Measurements from ENCODE around the gene TMUB1.

The TMUB1 gene

DNA sequence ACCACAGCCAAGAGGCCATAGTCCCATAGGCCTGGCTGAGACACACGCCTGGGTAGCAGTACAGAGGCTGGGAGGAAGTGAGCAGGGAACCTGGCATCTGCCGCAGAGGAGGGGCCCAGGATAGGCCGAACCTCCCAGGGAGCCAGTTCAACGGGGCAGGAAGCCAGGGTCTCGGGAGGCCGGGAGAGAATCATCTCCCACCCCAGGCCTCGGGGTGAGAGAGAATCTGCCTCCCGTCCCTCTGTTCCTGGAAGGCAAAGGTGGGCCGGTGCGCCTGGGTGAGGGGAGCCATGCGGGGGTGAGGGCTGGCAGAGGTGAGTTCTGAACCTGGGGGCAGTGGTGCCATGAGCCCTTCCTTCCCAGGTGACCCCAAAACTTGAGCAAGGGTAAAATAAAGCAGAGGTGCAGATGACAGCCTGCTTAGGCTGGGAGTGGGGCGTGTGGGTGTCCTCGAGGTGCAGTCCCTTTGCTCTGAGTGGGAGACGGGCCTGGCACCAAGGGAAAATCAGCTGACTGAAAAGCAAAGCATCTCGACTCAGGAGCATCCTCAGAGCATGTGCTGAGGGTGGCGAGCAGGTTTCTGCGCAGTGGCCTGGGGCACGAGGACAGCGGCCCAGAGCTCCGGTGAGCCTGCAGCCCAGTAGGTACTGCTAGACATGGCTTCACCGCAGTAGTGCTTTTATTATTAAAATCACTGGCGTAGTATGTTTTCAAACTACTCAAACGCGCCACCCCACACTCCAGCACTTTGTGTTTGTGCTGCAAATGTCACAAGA lies 18.5 kb upstream of the TMUB1 start:
- no peak for DNase-seq (ENCODE audit: low read depth)

DNA sequence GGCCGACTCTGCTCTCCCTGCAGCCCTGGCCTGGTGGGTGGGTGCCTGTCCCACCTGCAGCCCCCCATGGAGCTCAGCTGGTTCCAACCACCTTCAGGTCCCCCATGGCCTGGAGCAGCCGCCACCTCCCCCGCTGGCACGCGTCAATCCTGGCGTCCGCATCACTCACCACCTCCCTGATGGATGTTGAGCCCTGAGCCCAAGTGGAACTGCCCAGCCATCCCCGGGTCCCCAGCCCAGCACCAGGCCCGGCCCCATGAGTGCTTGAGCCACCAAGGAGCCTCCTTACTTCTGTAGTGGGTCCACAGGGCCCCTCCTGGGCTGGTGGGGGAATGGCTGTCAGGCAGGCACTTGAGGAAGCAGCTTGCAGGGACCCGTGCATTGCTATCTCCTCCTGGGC lies 17.6 kb upstream of the TMUB1 start:
- DNase-seq (ENCODE audit: low read depth), result no peak

DNA sequence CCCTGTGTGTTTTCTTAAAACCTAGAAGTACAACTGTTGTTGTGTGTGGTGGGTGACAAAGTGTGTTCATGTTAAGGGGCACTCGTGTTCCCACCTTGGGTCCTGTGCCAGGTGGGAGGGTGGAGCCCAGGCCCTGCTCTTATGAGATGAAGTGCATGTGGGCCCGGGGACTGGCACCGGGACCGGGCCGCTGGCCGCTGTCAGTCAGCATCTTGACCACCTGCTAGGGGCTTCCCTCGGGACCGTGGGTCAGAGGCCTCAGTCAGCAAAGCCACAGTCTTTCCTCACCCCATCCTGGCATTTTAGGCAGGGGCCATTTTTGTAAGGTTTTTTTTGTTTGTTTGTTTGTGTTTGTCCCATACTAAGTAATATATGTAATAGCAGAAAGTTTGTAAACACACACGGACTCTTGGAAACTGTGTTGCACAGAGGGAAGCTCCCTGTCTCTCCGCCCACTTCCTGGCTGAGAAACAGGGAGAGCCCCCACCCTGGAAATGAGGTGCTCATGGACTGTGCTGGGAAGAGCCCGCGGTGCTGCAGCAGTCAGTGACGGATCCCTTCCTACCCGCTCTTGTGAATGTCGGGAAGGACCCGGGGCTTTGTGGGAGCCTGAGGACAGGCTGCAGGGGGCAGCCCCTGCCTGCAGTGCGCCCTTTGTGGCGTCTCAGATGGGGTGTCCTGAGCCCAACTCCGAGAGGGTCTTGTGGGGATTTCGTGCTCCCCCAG lies 16.4 kb upstream of the TMUB1 start:
- DNase-seq (ENCODE audit: low read depth), result no peak

DNA sequence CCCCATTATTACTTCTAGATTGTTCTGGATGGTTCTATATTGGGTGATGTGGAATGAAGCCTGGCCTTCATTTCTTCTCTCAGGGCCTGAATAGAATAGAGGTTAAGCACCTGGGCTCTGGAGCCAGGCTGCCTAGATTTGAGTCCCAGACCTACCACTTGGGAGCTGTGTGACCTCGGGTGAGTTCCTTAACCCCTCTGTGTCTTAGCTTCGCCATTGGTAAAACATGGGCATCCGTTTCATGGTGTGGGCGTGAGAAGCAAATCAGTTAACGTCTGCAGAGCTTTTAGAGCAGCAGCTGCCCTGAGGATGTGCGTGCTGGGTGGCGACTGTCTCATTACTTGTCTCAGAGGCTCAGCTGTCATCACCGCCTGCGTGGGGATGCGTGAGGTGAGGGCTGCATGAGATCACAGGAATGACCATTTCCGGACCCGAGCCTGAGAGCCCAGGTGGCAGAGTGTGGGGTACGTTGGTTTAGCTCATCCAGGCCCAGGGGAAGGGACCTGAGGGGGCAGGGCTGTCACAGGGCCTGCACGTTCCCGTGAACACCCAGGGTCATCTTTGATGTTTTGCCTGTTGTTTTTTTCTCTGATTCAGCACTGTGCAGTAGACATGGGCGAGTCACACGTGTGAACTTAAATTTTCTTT lies 12.7 kb upstream of the TMUB1 start:
- no peak for DNase-seq (ENCODE audit: low read depth)

DNA sequence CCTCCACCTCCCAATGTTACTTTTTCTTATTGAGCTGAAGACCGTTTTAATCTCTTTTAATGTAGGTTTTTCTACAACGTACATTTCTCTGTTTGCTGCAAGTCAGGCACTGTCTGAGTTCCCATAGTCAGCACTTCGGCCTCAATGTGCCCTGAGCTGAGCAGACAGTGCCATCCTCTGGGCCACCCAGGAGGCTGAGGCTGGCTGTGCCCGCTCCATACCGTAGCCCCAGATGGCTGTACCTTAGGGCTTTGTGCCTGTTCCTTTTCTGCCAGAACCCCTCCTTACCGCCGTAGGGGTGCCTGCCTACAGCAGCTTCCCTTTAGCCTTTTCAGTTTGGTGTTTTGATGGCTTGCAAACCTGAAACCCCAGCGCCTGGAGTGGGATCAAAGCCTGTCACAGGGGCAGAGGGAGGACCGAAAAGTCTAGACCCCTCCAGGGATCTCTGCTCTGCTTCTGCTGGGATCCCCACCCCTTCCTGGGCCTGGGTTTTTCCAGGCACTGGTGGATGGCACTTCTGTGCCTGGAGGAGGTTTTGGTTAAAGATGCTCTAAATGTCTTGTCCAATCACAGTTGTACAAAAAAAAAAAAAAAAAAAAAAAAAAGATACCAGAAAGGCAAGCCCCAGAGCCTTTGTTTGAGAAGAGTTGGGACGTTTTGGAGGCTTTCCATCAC lies 12.0 kb upstream of the TMUB1 start:
- DNase-seq (ENCODE audit: low read depth), result no peak

DNA sequence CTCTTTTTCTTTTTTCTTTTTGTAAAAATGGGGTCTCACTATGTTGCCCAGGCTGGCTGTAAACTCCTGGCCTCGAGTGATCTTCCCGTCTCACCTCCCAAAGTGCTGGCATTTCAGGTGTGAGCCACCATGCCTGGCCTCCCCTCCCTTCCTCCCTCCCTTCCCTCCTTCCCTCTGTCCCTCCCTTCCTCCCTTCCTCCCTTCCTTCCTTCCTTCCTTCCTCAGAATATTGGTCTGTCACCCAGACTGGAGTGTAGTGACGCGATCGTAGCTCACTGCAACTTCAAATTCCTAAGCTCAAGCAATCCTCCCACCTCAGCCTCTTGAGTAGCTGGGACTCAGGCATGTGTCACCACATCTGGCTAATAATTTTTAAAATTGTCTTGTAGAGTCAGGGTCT lies 11.4 kb upstream of the TMUB1 start:
- DNase-seq (ENCODE audit: low read depth), result no peak

DNA sequence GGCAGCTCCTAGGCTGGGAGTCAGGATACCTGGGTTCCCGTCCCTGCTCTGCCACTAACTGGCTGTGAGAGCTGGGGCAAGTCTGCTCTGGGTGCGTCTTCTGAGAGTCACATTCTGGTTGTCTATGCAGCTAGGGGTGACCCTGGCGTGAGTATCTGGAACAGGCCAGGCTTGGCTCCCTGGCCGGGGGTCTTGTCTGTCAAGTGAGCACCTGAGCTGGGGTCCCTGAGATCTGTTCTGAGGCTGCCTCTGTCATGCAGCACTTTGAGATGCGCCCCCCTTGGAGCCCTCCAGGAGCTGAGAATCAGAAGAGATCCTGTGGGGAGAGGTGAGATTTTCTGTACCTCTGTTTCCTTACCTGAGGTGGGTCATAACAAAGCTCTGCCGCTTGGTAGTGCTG lies 10.5 kb upstream of the TMUB1 start:
- DNase-seq (ENCODE audit: low read depth), result no peak

DNA sequence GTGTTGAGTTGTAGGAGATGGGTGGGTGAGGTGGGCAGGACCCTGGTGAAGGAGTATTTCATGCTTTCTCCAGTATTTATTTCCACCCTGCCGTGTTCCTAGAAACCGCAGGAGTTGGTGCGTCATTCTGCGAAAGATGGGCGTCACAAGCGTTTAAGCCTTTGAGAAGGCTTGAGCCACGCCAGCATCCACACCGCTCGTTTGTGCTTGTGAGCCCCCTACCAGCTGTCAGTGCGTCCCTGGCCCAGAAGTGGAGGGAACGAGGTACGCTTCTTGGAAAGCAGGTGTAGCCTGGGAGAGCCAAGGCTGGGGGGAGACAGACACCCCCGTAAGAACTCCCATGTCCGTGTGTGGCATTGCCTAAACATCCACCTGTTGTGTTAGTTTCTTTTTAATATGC lies 8.7 kb upstream of the TMUB1 start:
- no peak for DNase-seq (ENCODE audit: low read depth)

DNA sequence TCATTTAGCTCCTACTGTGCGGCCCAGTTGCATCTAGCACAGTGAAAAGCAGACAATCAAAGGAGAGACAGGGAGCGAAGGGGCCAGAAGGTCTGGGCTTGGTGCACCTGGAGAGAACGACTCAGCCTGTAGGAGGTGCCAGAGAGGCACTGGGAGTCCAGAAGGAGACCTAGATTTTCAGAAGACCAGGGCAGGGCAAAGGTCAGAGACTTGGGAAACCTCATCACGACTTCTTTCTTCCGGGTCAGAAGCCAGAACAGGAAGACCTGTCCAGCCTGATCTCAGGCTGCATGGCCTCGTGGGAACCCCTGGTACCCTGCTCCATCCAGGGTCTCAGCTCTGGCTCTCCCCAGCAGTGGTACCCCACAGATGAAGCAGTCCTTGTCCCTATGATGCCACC lies 8.1 kb upstream of the TMUB1 start:
- no peak for DNase-seq (ENCODE audit: low read depth)

DNA sequence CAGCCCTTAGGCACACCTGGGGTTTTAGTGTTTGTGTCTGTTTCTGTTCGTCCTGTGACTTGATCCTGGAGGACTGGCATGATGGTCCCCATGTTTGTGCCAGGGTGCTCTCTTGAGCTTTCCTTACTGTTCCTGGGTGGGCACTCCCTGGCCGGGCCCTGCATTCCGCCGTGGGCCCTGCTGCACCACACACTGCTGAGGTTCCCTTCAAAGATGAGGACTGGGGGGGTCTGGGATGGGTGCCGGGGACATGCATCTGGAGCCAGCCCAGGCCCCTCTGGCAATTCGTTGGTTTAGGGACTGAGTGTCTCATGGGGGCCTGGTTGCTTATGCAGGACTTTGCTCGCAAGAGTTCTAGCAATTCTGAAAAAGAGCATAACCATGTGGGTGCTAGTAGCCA lies 7.7 kb upstream of the TMUB1 start:
- no peak for DNase-seq (ENCODE audit: low read depth)

DNA sequence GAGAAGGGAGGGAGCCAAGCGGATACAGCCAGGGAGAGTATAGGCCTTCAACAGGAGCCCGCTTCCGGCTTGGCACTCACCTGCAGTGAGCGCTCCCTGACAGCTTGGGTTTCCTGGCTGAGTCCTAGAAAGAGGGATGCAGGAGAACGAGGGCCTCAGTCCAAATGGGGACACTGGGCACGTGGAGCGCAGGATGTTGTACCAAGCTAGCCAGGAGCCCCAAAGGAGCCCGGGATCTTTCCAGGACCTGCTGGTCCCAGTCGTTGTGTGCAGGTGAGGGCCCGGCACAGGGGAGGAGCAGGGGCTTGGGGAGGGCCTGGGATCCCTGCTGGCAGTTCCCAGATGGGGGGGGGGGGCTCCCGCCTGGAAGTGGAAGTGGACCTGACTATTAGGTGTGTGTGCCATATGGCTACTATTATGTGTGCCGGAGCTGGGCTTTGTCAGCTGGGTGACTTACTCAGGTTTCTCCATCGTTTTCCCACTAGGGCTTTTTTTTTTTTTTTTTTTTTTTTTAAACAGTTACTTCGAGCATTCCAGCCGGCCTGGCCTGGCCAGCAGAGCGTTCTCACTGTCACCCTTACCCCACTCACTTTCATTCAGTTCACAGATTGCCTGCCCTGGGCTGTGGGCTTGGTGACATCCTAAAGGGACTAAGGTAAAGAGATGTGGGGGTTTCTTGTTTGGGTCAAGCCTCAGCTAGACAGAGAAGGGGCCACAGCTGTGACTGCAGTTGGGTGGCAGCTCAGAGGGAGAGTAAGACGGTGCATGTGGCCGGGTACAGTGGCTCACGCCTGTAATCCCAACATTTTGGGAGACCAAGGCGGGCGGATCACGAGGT lies 6.8 kb upstream of the TMUB1 start:
- DNase-seq (ENCODE audit: low read depth), result no peak

DNA sequence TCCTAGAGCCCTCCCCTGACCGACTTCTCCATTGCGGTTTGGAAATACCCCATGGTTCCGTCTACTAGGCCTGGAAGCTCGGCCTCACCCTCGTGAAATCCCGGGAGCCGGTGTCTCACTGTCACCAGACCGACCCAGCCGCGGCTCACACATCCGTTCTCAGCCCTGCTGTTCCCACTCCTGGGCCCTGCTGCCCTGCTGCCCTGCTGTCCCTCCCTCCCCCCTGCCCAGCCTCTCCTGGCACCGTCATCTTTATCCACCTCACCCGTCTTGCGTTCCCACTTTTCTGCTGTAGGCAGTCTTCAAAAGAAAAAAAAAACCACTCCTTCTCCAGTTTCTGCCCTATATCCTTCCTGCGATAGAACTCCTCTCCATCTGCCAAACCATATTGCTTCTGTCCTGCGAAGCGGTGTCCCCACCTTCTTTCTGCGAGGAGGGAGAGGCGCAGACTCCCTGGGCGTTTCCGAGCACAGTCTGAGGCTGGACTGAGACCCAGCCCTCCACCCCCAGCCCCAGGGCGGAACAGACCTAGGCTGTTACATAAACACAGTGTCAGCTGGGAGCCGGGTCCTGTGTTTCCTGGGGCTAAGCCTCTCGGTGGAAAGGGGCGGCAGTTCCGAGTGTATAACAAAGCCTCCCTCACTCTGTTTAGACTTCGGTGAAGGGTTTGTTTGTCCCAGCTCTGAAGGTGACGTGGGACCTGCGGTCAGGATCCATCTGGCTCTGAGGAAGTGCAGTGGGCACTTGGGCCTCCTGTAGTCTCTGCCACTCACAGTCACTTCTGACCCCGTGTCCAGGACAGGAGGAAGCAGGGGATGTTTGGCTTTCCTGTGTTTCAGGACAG lies 5.8 kb upstream of the TMUB1 start:
- DNase-seq (ENCODE audit: low read depth), result no peak

DNA sequence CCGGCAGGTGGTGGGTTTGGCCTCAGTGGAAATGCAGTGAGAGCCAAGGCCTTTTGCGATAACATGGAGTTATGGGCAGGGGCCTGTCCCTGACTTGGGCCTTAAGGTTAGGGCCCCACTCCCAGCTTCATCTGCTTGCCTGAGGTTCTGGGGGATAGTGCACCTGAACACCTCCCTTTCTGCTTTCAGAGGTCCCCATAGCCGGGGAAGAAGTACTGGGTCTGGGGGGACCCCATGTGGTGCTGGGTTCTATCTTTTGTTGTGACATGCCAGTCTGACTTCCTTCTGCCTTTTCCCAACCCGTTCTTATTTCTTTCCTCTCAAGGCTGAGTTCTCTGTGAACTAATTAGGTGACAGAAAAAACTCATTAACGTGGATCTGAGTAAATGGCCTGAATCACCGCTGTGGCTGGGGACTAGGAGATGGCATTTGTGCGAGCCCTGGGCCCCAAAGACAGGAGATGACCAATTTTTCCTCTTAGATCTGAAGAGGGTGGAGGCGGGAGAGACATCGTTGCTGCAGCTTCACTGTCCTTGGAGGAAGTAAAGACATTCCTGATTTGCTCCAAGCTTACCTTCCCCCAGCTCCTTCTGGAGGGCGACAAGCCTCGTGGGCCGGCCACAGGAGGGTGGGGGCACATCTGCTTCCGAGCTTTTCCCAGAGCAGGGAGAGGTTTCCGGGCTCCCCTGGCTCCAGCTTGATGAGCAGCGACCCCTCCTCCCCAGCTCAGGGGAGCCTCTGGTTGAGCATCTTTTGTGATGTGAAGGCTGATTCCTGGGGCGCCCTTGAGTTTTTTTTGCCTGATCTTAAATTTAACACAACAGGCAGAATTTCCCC lies 4.9 kb upstream of the TMUB1 start:
- DNase-seq (ENCODE audit: low read depth), result no peak

DNA sequence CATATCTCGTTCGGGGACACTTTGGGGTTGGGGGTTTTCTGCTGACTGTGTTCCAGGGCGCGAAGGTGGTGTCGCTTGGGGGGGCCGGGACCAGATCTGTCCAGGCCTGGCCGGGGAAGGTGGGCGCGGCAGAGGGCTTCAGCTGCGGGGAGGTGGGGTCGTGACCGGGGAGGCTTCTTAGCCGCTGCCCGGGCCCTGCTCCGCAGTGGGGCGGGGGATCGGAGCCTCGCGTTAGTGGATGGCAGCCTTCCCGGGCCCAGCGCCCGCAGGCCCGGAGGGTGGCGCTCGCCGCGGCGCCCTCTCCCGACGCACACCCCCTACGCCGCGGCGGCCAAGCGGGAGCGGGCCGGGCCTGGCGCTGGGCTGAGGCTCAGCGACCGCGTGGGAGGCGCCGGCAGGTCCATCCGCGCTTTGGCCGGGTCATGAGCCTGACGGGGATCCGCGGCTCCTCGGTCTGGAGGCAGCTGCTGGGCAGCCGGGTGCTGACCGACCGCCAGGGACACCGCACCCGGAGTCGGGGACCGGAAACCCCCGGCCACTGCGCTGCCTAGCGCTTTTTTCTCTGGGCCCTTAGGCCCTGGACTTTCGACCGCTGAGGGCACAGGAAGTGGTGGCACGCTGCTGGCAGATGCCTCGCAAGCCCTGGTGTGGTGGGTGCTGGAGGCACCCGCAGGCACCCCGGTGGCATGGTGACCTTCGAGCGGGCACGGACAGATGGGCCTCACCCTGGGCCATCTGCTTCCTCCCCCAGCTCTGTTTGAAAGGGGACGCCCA lies 4.1 kb upstream of the TMUB1 start:
- no peak for DNase-seq (ENCODE audit: low read depth)

DNA sequence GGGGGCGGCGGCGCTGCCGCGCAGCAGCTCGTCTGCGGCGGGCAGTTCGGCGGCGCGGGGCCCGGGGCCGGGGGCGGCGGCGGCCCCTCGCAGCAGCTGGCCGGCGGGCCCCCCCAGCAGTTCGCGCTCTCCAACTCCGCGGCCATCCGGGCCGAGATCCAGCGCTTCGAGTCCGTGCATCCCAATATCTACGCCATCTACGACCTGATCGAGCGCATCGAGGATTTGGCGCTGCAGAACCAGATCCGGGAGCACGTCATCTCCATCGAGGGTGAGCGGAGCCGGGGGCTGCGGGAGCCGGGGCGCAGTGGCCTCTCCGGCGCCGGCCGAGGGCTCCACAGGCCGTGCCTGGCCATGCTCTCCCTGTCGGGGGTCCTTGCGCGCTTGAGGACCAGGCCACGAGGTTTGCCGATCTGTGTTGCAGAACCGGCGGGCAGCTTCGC lies 3.5 kb upstream of the TMUB1 start:
- DNase-seq (ENCODE audit: low read depth), result no peak

DNA sequence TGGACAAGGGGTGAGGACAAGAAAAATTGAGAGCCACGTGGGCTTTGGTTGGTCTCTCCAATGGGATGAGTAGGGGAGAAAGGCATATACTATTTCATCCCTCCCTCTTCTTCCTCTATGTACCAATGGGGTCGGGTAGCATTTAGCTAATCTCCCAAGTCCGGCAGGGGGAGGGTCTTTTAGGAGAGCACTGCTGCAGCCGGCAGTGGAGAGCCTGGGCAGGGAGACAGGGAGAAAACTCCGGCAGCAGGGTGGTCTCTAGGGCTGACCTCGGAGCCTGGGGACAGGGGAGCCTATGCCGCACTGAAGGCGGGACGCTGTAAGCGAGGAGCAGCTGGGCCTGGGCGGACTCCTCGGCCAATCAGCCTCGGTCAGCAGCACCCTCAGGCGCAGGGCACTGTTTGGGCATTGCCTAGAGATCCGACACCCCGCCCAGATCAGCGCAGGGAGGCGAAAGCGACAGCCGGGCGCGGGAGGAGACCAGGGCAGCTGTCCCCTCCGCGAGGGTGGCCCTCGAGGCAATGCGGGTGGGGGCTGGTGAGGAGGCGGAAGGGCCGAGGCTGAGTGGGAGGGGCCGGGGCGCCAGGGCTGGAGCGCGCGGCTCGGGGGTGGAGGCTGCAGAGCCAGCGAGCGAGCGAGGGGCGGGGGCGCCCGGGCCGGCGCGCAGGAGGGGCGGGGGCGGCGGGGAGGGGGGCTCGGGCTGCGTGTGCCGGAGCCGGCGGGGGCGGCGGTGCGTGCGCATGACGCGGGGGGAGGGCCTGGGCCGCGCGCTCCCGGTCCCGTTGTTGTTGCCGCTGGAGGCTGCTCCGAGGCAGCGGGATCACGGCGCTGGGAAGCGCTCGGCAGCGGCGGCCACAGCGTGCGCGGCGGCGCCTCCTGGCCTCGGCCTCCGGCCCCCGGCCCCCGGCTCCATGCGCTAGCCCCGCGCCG lies 2.7 kb upstream of the TMUB1 start, which contains the start of gene AGAP3:
Gene AGAP3 (plus strand): TSS at position 785 of the 930 bp plus-strand sequence. CDS start 267 bp downstream, outside the sequence.
- no peak for DNase-seq (ENCODE audit: low read depth)

DNA sequence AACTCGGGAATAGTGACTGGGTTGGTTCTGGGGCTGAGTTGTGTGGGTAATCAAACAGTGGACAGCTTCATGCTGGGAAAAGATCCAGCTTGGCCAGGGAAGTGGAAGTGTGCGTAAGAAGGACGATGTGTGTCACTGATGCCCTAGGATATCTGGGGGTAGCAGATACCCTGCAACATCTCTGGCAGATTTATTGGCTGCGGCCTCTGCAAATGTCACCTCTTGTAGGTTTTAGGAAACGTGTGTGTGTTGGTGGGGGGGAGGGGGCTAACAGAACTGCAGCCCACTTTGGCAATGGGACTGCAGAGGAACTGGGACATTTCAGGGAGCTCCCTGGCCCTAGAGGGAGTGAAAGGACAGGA lies 2.0 kb upstream of the TMUB1 start:
- no peak for DNase-seq (ENCODE audit: low read depth)

DNA sequence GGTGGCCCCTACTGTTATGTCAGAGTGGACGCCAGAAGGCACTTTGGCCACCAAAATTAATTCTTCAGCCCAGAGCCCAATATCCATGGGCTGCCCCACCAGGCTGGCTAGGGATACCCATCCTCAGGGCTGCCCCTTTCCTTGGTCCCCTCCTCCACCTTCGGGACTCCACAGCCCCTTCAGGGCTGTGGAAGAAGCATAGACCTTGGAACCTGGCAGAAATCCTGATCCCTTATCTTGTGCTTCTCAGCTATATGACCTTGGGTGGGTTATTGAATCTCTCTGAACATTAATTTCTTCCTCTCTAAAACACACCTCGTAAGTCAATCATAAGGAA lies 499 bp upstream of the TMUB1 start:
- no peak for DNase-seq (ENCODE audit: low read depth)

Data from fibroblast of the conjunctiva (primary cell).